HCT116 (cell line): Measurements from ENCODE around the gene TRPM4.

Experiments used
- ATF3 ChIP-seq: IDR thresholded peaks from 2 replicates; pipeline ENCODE4 v1.6.1; 2012
- CTCF ChIP-seq, 3 experiments: fragments of 200-600 bp in 1 of 3; sonication (generic) in 1 of 3; IDR thresholded peaks in 2 of 3; conservative IDR thresholded peaks in 1 of 3; 2 replicates each; pipeline ENCODE4 v1.5.1; 2012 to 2017; ENCODE audit warnings: low read depth in 2 of 3, low read length in 2 of 3, antibody characterized with exemption in 1 of 3, borderline replicate concordance in 1 of 3, control low read depth in 1 of 3, mild to moderate bottlenecking in 1 of 3, mixed read lengths in 1 of 3, mixed run types in 1 of 3, moderate library complexity in 1 of 3; ENCODE audit not compliant: insufficient read depth in 1 of 3
- EZH2phosphoT487 ChIP-seq: fragments of 200-600 bp; IDR thresholded peaks from 2 replicates; pipeline ENCODE4 v1.6.1; 2018; ENCODE audit warnings: antibody characterized with exemption, borderline replicate concordance
- JUND ChIP-seq: IDR thresholded peaks from 2 replicates; pipeline ENCODE4 v1.6.1; 2012
- POLR2A ChIP-seq: IDR thresholded peaks from 2 replicates; pipeline ENCODE4 v1.7.0; 2011; ENCODE audit warnings: borderline replicate concordance; ENCODE audit not compliant: insufficient read depth, insufficient read length; ENCODE audit errors: extremely low read depth
- POLR2AphosphoS5 ChIP-seq: IDR thresholded peaks from 2 replicates; pipeline ENCODE4 v1.6.1; 2011; ENCODE audit warnings: mild to moderate bottlenecking, low read depth, low read length, moderate library complexity
- RAD21 ChIP-seq: IDR thresholded peaks from 2 replicates; pipeline ENCODE4 v1.6.1; 2012; ENCODE audit warnings: low read depth, mild to moderate bottlenecking
- SP1 ChIP-seq: IDR thresholded peaks from 2 replicates; pipeline ENCODE4 v1.6.1; 2012; ENCODE audit warnings: low read depth
- ZNF274 ChIP-seq: fragments of 200-500 bp; sonication (Bioruptor generic); IDR thresholded peaks from 2 replicates; pipeline ENCODE4 v1.6.1; 2014; ENCODE audit warnings: mild to moderate bottlenecking, low read depth, low read length, inconsistent platforms

- no peak for TF ChIP-seq JUND
- no peak for TF ChIP-seq CTCF (IDR thresholded peaks at IDR 0.05 in 2 of 3, conservative IDR thresholded peaks at IDR 0.05 in 1 of 3; ENCODE audit: borderline replicate concordance in 1 of 3, insufficient read depth in 1 of 3, low read depth in 2 of 3, low read length in 2 of 3)
- no peak for TF ChIP-seq POLR2A
- no peak for TF ChIP-seq EZH2phosphoT487
- no peak for TF ChIP-seq POLR2AphosphoS5
- TF ChIP-seq SP1: no peak
- TF ChIP-seq RAD21: no peak
- TF ChIP-seq ZNF274: no peak
- TF ChIP-seq ATF3: no peak
Observed at GRCh38 chr19:49136771-49137171, 20.8 kb upstream of the TRPM4 start.
